ENCODE measurements around the gene DHX16.
A peak's percentile ranks its signal among the peaks of the same experiment; 100 is the strongest.
"Not testable (repeated sequence)": the region's sequence is repeated elsewhere in the genome, so short reads cannot be mapped to it uniquely, and the experiment has no call there.

The DHX16 gene

GRCh38 chr6:30672445-30673253 is at the start of gene DHX16:
TSS of gene DHX16 (minus strand) at chr6:30673006. CDS start at chr6:30672841, 165 bp downstream.
- peak; percentile 93 for DNase-seq (ENCODE audit: low spot score)

GRCh38 chr6:30722025-30722279 is 49.1 kb upstream of the DHX16 start:
- not testable (repeated sequence) for DNase-seq (ENCODE audit: low spot score)

GRCh38 chr6:30721198-30722024 is 48.6 kb upstream of the DHX16 start:
- peak; percentile 76 for DNase-seq (ENCODE audit: low spot score)

- DNase-seq (ENCODE audit: low spot score), result peak; percentile 62
These were observed 48.0 kb upstream of the DHX16 start for GRCh38 chr6:30720738-30721197.

- peak; percentile 99 for DNase-seq (ENCODE audit: low spot score)
These were observed 47.3 kb upstream of the DHX16 start, which contains the start of gene TUBB for GRCh38 chr6:30719791-30720737. TSS of gene TUBB (plus strand) at chr6:30720352. CDS start at chr6:30720507, 155 bp downstream.

- DNase-seq (ENCODE audit: low spot score), result no peak
These were observed 46.5 kb upstream of the DHX16 start for GRCh38 chr6:30719356-30719755.

- DNase-seq (ENCODE audit: low spot score), result not testable (repeated sequence)
These were observed 45.3 kb upstream of the DHX16 start for GRCh38 chr6:30717845-30718720.

GRCh38 chr6:30717129-30717844 is 44.5 kb upstream of the DHX16 start, which contains the start of gene MDC1:
TSS of gene MDC1 (minus strand) at chr6:30717281. CDS start at chr6:30715175, 2,106 bp downstream.
- peak; percentile 100 for DNase-seq (ENCODE audit: low spot score)

- DNase-seq (ENCODE audit: low spot score), result no peak
These were observed 44.0 kb upstream of the DHX16 start for GRCh38 chr6:30716879-30717128.

GRCh38 chr6:30714263-30714662 is 41.5 kb upstream of the DHX16 start:
- no peak for DNase-seq (ENCODE audit: low spot score)

- DNase-seq (ENCODE audit: low spot score), result no peak
These were observed 39.7 kb upstream of the DHX16 start for GRCh38 chr6:30712441-30712945.

- DNase-seq (ENCODE audit: low spot score), result no peak
These were observed 39.1 kb upstream of the DHX16 start for GRCh38 chr6:30711758-30712380.

GRCh38 chr6:30709101-30709868 is 36.5 kb upstream of the DHX16 start:
- DNase-seq (ENCODE audit: low spot score), result no peak

- no peak for DNase-seq (ENCODE audit: low spot score)
These were observed 34.6 kb upstream of the DHX16 start for GRCh38 chr6:30707281-30707850.

GRCh38 chr6:30705620-30706019 is 32.8 kb upstream of the DHX16 start:
- DNase-seq (ENCODE audit: low spot score), result no peak

GRCh38 chr6:30703821-30704220 is 31.0 kb upstream of the DHX16 start:
- no peak for DNase-seq (ENCODE audit: low spot score)

- no peak for DNase-seq (ENCODE audit: low spot score)
These were observed 30.2 kb upstream of the DHX16 start for GRCh38 chr6:30703011-30703410.

GRCh38 chr6:30700340-30700739 is 27.5 kb upstream of the DHX16 start:
- no peak for DNase-seq (ENCODE audit: low spot score)

GRCh38 chr6:30696432-30696831 is 23.6 kb upstream of the DHX16 start:
- no peak for DNase-seq (ENCODE audit: low spot score)

Measured in pons (tissue), 1 donor.